H1 (cell line): ENCODE results near the gene GALNT7. TPM values are rescaled to one million over a fixed set of nuclear protein-coding genes. Genes with fewer than 3 reads are reported as not detected.

Experiments
- CTCF ChIA-PET: fragments of 300-600 bp; sonication (Branson Sonifier 250); formaldehyde crosslinking; loops from one replicate; lab custom pipeline; 2021; ENCODE audit not compliant: partially characterized antibody; lab: Charles Lee
- POLR2A ChIA-PET: fragments of 300-600 bp; sonication (Branson Sonifier 250); formaldehyde crosslinking; loops from one replicate; lab custom pipeline; 2021; ENCODE audit warnings: inconsistent platforms; ENCODE audit not compliant: partially characterized antibody; lab: Charles Lee
- DNase-seq, 2 experiments: peaks; one replicate each; pipeline versions ENCODE4 v3.0.0 to v3.0.0-alpha.2; 2010 to 2022; ENCODE audit warnings: low spot score in 2 of 2, low read depth in 1 of 2, mixed read lengths in 1 of 2
- FAIRE-seq: peaks from 2 replicates; lab custom pipeline; 2011; peaks lifted over from hg19 to GRCh38; lab: Jason Lieb, UNC
- H2AFZ ChIP-seq: 2 replicates; pipeline ENCODE4 v1.8.1; 2012; ENCODE audit warnings: low read length, inconsistent platforms
- H2AK5ac ChIP-seq: 2 replicates; pipeline ENCODE4 v1.6.1; 2013; ENCODE audit warnings: low read depth, low read length
- H2BK120ac ChIP-seq: replicated peaks from 2 replicates; pipeline ENCODE3; 2013; ENCODE audit warnings: low read depth, low read length, inconsistent platforms
- H2BK12ac ChIP-seq: 2 replicates; pipeline ENCODE4 v1.6.1; 2013; ENCODE audit warnings: low read depth, low read length
- H2BK15ac ChIP-seq: 2 replicates; pipeline ENCODE4 v1.6.1; 2013; ENCODE audit warnings: low read length
- H2BK20ac ChIP-seq: 2 replicates; pipeline ENCODE4 v1.6.1; 2013; ENCODE audit warnings: low read length
- H2BK5ac ChIP-seq: 2 replicates; pipeline ENCODE4 v1.6.1; 2013; ENCODE audit warnings: low read depth, low read length
- H3K14ac ChIP-seq: 2 replicates; pipeline ENCODE4 v1.6.1; 2013; ENCODE audit warnings: inconsistent platforms; ENCODE audit not compliant: insufficient read length
- H3K18ac ChIP-seq: 2 replicates; pipeline ENCODE4 v1.6.1; 2013; ENCODE audit warnings: low read length; ENCODE audit errors: extremely low read depth
- H3K23ac ChIP-seq: 2 replicates; pipeline ENCODE4 v1.6.1; 2013; ENCODE audit warnings: inconsistent platforms; ENCODE audit not compliant: insufficient read length
- H3K23me2 ChIP-seq: 2 replicates; pipeline ENCODE4 v1.6.1; 2013; ENCODE audit warnings: low read depth, low read length
- H3K27ac ChIP-seq: 2 replicates; pipeline ENCODE4 v1.6.1; 2011; ENCODE audit warnings: low read depth, low read length, inconsistent platforms
- H3K27me3 ChIP-seq, 4 experiments: replicated peaks in 1 of 4; 1 replicate in 1 of 4; 2 replicates in 3 of 4; pipeline versions ENCODE4 v1.6.1 to v1.8.1; 2011 to 2013; ENCODE audit warnings: low read length in 3 of 4, mild to moderate bottlenecking in 3 of 4, inconsistent platforms in 2 of 4, mixed read lengths in 2 of 4, moderate library complexity in 1 of 4; ENCODE audit not compliant: control insufficient read depth in 3 of 4, insufficient read depth in 3 of 4; ENCODE audit errors: extremely low read depth in 1 of 4
- H3K36me3 ChIP-seq, 4 experiments: 2 replicates each; pipeline versions ENCODE4 v1.6.1 to v1.8.1; 2011 to 2013; ENCODE audit warnings: mild to moderate bottlenecking in 4 of 4, low read length in 3 of 4, moderate library complexity in 2 of 4, control low read depth in 1 of 4, inconsistent platforms in 1 of 4; ENCODE audit not compliant: insufficient read depth in 4 of 4, control insufficient read depth in 2 of 4
- H3K4ac ChIP-seq: replicated peaks from 2 replicates; pipeline ENCODE3; 2013; ENCODE audit warnings: low read length, low read depth, mixed read lengths, inconsistent platforms; ENCODE audit not compliant: insufficient read length
- H3K4me1 ChIP-seq, 4 experiments: replicated peaks in 1 of 4; 1 replicate in 1 of 4; 2 replicates in 3 of 4; pipeline versions ENCODE4 v1.6.1 to v1.8.1; 2011 to 2013; ENCODE audit warnings: low read length in 3 of 4, inconsistent platforms in 2 of 4, mixed read lengths in 1 of 4; ENCODE audit not compliant: insufficient read depth in 4 of 4, control insufficient read depth in 3 of 4
- H3K4me2 ChIP-seq, 2 experiments: 2 replicates each; pipeline versions ENCODE4 v1.6.1 to v1.8.1; 2011 to 2013; ENCODE audit warnings: low read depth in 2 of 2, low read length in 2 of 2, control low read depth in 1 of 2, inconsistent platforms in 1 of 2, mild to moderate bottlenecking in 1 of 2; ENCODE audit not compliant: insufficient read depth in 1 of 2
- H3K4me3 ChIP-seq, 4 experiments: fragments of 200-600, 300-600 bp in 1 of 4; sonication (generic), shearing (Covaris generic), sonication (Bioruptor Twin) in 1 of 4; 2 replicates each; pipeline versions ENCODE4 v1.5.1 to v1.8.1; 2011 to 2016; ENCODE audit warnings: low read length in 4 of 4, low read depth in 3 of 4, control low read depth in 2 of 4, inconsistent platforms in 2 of 4, mild to moderate bottlenecking in 2 of 4, mixed read lengths in 1 of 4, moderate library complexity in 1 of 4; ENCODE audit not compliant: insufficient read depth in 2 of 4; ENCODE audit errors: extremely low read depth in 1 of 4
- H3K56ac ChIP-seq: replicated peaks from 2 replicates; pipeline ENCODE3; 2013; ENCODE audit warnings: low read depth, mild to moderate bottlenecking, mixed read lengths, low read length, inconsistent platforms; ENCODE audit not compliant: insufficient read length
- H3K79me1 ChIP-seq: 2 replicates; pipeline ENCODE4 v1.6.1; 2013; ENCODE audit warnings: low read depth, low read length, control low read depth
- H3K79me2 ChIP-seq, 2 experiments: 2 replicates each; pipeline versions ENCODE4 v1.6.1 to v1.8.1; 2012 to 2013; ENCODE audit warnings: low read length in 2 of 2, mild to moderate bottlenecking in 2 of 2, inconsistent platforms in 1 of 2; ENCODE audit not compliant: insufficient read depth in 2 of 2, control insufficient read depth in 1 of 2
- H3K9ac ChIP-seq, 4 experiments: replicated peaks in 1 of 4; 1 replicate in 1 of 4; 2 replicates in 3 of 4; pipeline versions ENCODE4 v1.6.1 to v1.8.1; 2011 to 2013; ENCODE audit warnings: low read depth in 3 of 4, low read length in 3 of 4, control low read depth in 2 of 4, mild to moderate bottlenecking in 2 of 4, moderate library complexity in 2 of 4, inconsistent platforms in 1 of 4; ENCODE audit errors: extremely low read depth in 1 of 4
- H3K9me3 ChIP-seq, 2 experiments: 2 replicates each; pipeline versions ENCODE4 v1.6.1 to v1.8.1; 2012 to 2013; ENCODE audit warnings: mild to moderate bottlenecking in 2 of 2, moderate library complexity in 2 of 2, control low read depth in 1 of 2, inconsistent platforms in 1 of 2, low read depth in 1 of 2, low read length in 1 of 2, mixed read lengths in 1 of 2; ENCODE audit not compliant: insufficient read depth in 2 of 2
- H4K20me1 ChIP-seq, 2 experiments: replicated peaks in 1 of 2; 2 replicates each; pipeline versions ENCODE3 to v1.8.1; 2011 to 2013; ENCODE audit warnings: inconsistent platforms in 2 of 2, low read length in 2 of 2, mild to moderate bottlenecking in 1 of 2; ENCODE audit not compliant: insufficient read depth in 2 of 2, control insufficient read depth in 1 of 2
- H4K5ac ChIP-seq: 2 replicates; pipeline ENCODE4 v1.6.1; 2013; ENCODE audit warnings: low read length, low read depth, mixed read lengths, inconsistent platforms; ENCODE audit not compliant: insufficient read length
- H4K8ac ChIP-seq: 2 replicates; pipeline ENCODE4 v1.8.0; 2013; ENCODE audit warnings: mild to moderate bottlenecking, moderate library complexity, low read length, inconsistent platforms; ENCODE audit not compliant: insufficient read depth; ENCODE audit errors: extremely low read depth
- H4K91ac ChIP-seq: replicated peaks from 2 replicates; pipeline ENCODE3; 2013; ENCODE audit warnings: low read length, mixed read lengths, inconsistent platforms; ENCODE audit not compliant: insufficient read length
- CTBP2 ChIP-seq: IDR thresholded peaks from 2 replicates; pipeline ENCODE4 v1.7.0; 2011; ENCODE audit warnings: borderline replicate concordance, mild to moderate bottlenecking, moderate library complexity, mixed read lengths, low read length; ENCODE audit not compliant: insufficient read depth, insufficient read length
- EGR1 ChIP-seq: IDR thresholded peaks from 2 replicates; pipeline ENCODE4 v1.6.1; 2011; ENCODE audit warnings: low read depth, low read length, borderline replicate concordance
- HDAC6 ChIP-seq: IDR thresholded peaks from one replicate; pipeline ENCODE4 v1.7.1; 2012; ENCODE audit warnings: low read depth, mild to moderate bottlenecking, inconsistent platforms, low read length, moderate library complexity
- KDM1A ChIP-seq: fragments of 200-600, 300-600 bp; sonication (generic); IDR thresholded peaks from 2 replicates; pipeline ENCODE4 v1.7.1; 2016; ENCODE audit warnings: mild to moderate bottlenecking, low read length, borderline replicate concordance
- SIRT6 ChIP-seq: IDR thresholded peaks from one replicate; pipeline ENCODE4 v1.7.1; 2012; ENCODE audit warnings: low read length, inconsistent platforms
- TEAD4 ChIP-seq: IDR thresholded peaks from 2 replicates; pipeline ENCODE4 v1.6.1; 2012; ENCODE audit warnings: low read depth, low read length, inconsistent platforms, mixed read lengths
- ZNF274 ChIP-seq: IDR thresholded peaks from 2 replicates; pipeline ENCODE4 v1.7.0; 2012; ENCODE audit warnings: low read length, borderline replicate concordance; ENCODE audit errors: extremely low read depth
- WGBS, 2 experiments: shearing (Covaris generic) in 1 of 2; methylation state at CpG; one replicate each; pipeline versions ENCODE4 v1.1.6 to v1.1.7; 2013 to 2015; ENCODE audit warnings: low lambda C conversion rate in 2 of 2, mixed read lengths in 2 of 2, inconsistent platforms in 1 of 2, low coverage in 1 of 2, missing lambda C conversion rate in 1 of 2; ENCODE audit not compliant: insufficient replicate concordance in 2 of 2, insufficient coverage in 1 of 2, insufficient read length in 1 of 2; ENCODE audit errors: extremely low coverage in 1 of 2, missing lambda C conversion rate in 1 of 2; 5-methylcytosine and 5-hydroxymethylcytosine counted together
- polyA plus RNA-seq, 7 experiments: library from polyadenylated mRNA; depleted of rRNA in 3 of 7; stranded (reverse) in 5 of 7; unstranded in 2 of 7; fragments of >200 nt in 5 of 7; fragments of 200-250 nt in 2 of 7; gene quantifications; 1 replicate in 5 of 7; 2 replicates in 1 of 7; 4 replicates in 1 of 7; pipeline versions ENCODE4 v1.2.1 to v1.2.3, GENCODE V29; 2011 to 2013; ENCODE audit warnings: missing spikeins in 2 of 7, mixed read lengths in 2 of 7
- total RNA-seq: library from RNA; stranded (reverse); fragmentation: NEBNext Ultra II Directional; extraction: Animal tissue kit (Norgen Biotek cat#: 25700); gene quantifications from 2 replicates; pipeline ENCODE4 v1.2.1, GENCODE V29; 2021

Gene GALNT7
- total and polyA plus RNA-seq, 2 of the 8 experiments (the other 6 are each of a cell fraction or from before 2014, with no cell fraction given) = 22.4 to 85.5 TPM

GRCh38 chr4:173176010-173176409, 7.4 kb downstream of the GALNT7 start:
- Histone ChIP-seq H4K5ac (no peak overlapping the region), H3K36me3 (no peaks in the 10 kb centered on the region), H3K14ac (no peak overlapping the region), H3K27me3 (no peaks in the 10 kb centered on the region), H4K91ac (no peak overlapping the region), H2BK12ac (no peak overlapping the region), H2BK5ac (no peak overlapping the region), H3K4me1 (peaks cover 10 to 44% (median 29%) of the 10 kb centered on the region in 4 experiments; a peak in 6 of 7 replicates), H3K56ac (no peak overlapping the region), H2BK15ac (no peak overlapping the region), H3K23me2 (no peaks in the 10 kb centered on the region), H2BK120ac (no peak overlapping the region), H3K79me2 (peaks cover 37 to 99% of the 10 kb centered on the region in 2 experiments), H3K27ac (no peak overlapping the region), H4K20me1 (peaks cover 8 to 12% of the 10 kb centered on the region in 2 experiments), H3K23ac (no peak overlapping the region), H3K9me3 (no peaks in the 10 kb centered on the region), H3K4me2 (peak overlapping the region in 1 of 2 experiments; percentile 37; a peak in 2 of 4 replicates), H3K4ac (no peak overlapping the region), H2AFZ (no peak overlapping the region), H2BK20ac (no peak overlapping the region), H3K18ac (no peak overlapping the region), H4K8ac (no peak overlapping the region), H3K79me1 (peaks cover 11% of the 10 kb centered on the region; the same call in 1 of the 2 replicates), H2AK5ac (no peak overlapping the region), H3K4me3 (no peak overlapping the region), H3K9ac (no peak overlapping the region)
- 88% methylated on average over 6 of the region's 6 CpGs; no CpG with 5 or more reads in 1 of the 2 experiments for WGBS, 2 experiments
- ChIA-PET POLR2A (interaction anchor here (1.6 to 2.3 kb wide), 2 partner anchors 10 to 158 kb away, joined by 5 to 7 read pairs; partner anchors contain the start of gene HMGB2), CTCF (interaction anchor here (0.7 to 2.0 kb wide), 7 partner anchors 9 to 163 kb away, joined by 3 to 8 read pairs (median 4); no protein-coding TSS in a partner anchor)
- TF ChIP-seq SIRT6 (no peak), HDAC6 (no peak), ZNF274 (no peak), KDM1A (0 out of 2 replicates have a peak, but pooled peaks have one; percentile 33), TEAD4 (0 out of 2 replicates have a peak, but pooled peaks have one; percentile 45), EGR1 (no peak), CTBP2 (no peak)
- DNase-seq (no peak), FAIRE-seq (no peak)
